Activated CD8-positive, alpha-beta T cell treated with anti-CD3 and anti-CD28 coated beads for 36 hours (primary cell): ENCODE data around the gene DUSP22. TPM values are rescaled to one million over a fixed set of nuclear protein-coding genes. Genes with fewer than 3 reads are reported as not detected.

ENCODE experiments used
- ATAC-seq: fragments of 200-7000 bp; cut with Tn5 transposase; one replicate; pipeline ENCODE4 v1.10.0; 2021; ENCODE audit warnings: mild to moderate bottlenecking, moderate library complexity
- CTCF ChIA-PET: fragments of 350-600 bp; sonication (Branson Sonifier 250); formaldehyde crosslinking; loops from one replicate; lab custom pipeline; 2021; ENCODE audit warnings: antibody characterized with exemption; lab: Charles Lee
- POLR2A ChIA-PET: fragments of 350-600 bp; sonication (Branson Sonifier 250); formaldehyde crosslinking; loops from one replicate; lab custom pipeline; 2021; ENCODE audit warnings: antibody characterized with exemption; lab: Charles Lee
- DNase-seq: peaks from one replicate; pipeline ENCODE4 v3.0.0-alpha.2; 2020
- H3K27ac Mint-ChIP-seq: one replicate; pipeline ENCODE4 v1.8.0; 2021; ENCODE audit warnings: mild to moderate bottlenecking, mixed read lengths
- H3K27me3 Mint-ChIP-seq: one replicate; pipeline ENCODE4 v1.8.0; 2021; ENCODE audit warnings: mixed read lengths
- H3K36me3 Mint-ChIP-seq: one replicate; pipeline ENCODE4 v1.8.0; 2021; ENCODE audit warnings: low read depth, mixed read lengths
- H3K4me1 Mint-ChIP-seq: one replicate; pipeline ENCODE4 v1.8.0; 2021; ENCODE audit warnings: low read depth, mixed read lengths
- H3K4me3 Mint-ChIP-seq: one replicate; pipeline ENCODE4 v1.8.0; 2021; ENCODE audit warnings: mild to moderate bottlenecking, moderate library complexity, mixed read lengths
- H3K9me3 Mint-ChIP-seq: one replicate; pipeline ENCODE4 v1.8.0; 2021; ENCODE audit warnings: mixed read lengths
- intact Hi-C: fragments of 100-400 bp; cut with micrococcal nuclease; formaldehyde crosslinking; loops from one replicate; pipeline ENCODE4 v1.10.0; 2022
- total RNA-seq, 2 experiments: library from RNA; stranded (reverse); gene quantifications; one replicate each; pipeline ENCODE4 v1.2.3, GENCODE V29; 2021
- TF ChIP-seq, protein P1 (sequence below): fragments of 200-600 bp; IDR thresholded peaks from one replicate; pipeline ENCODE4 v1.8.0; 2022; ENCODE audit warnings: antibody characterized with exemption, mild to moderate bottlenecking

The DUSP22 gene
- total RNA-seq, 2 experiments from 2014 or later: 32.5 to 34.2 TPM

DNA sequence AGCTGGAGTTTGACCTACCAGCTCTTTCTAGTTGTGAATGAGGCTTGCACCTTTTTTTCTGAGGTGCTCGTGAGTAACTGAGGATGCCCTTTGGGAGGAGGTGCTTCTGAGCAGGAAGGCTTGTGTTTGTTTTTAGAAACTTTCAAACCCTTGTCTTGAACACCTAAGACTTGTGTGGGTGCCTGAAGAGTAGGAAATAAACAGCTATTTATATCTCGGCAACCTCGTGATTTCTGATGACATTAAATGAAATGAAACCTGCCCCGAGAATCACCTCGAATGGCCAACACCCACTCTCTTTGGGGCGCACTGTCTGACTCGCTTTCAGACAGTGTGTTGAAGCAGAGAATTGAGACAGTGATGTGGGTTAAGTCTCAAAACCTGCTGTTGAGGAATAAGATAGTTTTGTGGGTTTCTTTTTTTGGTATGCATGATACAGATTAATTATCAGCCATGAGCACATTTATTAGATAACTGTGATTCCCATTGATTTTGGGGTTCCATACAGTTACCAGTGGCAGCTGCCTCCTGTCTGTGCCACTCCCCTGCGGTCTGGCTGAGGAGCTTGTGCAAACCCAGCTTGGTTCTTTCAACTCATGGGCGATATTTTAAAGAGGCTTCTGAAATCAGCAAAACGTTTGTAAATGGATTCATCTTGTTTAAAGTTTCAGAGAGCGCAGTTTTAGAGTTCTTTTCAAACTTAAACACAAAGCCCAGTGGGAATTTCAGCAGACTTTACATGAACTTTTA, 107.7 kb downstream of the DUSP22 start:
- Mint-ChIP-seq H3K9me3 (no peaks in the 10 kb centered on the region), H3K4me3 (peak overlapping the region; percentile 64), H3K27ac (peak overlapping the region; percentile 88), H3K36me3 (peaks cover 92% of the 10 kb centered on the region), H3K27me3 (no peaks in the 10 kb centered on the region), H3K4me1 (peaks cover 91% of the 10 kb centered on the region)
- ChIA-PET POLR2A (interaction anchor here (0.7 to 34.4 kb wide), 18 partner anchors 1 to 210 kb away, joined by 3 to 888 read pairs (median 4); partner anchors contain the start of gene IRF4), CTCF (interaction anchor here (0.9 to 3.8 kb wide), 9 partner anchors 9 to 210 kb away, joined by 3 to 20 read pairs (median 4); no protein-coding TSS in a partner anchor)
- DNase-seq (peak; percentile 84), ATAC-seq (peak; percentile 48)
- TF ChIP-seq, protein P1, sequence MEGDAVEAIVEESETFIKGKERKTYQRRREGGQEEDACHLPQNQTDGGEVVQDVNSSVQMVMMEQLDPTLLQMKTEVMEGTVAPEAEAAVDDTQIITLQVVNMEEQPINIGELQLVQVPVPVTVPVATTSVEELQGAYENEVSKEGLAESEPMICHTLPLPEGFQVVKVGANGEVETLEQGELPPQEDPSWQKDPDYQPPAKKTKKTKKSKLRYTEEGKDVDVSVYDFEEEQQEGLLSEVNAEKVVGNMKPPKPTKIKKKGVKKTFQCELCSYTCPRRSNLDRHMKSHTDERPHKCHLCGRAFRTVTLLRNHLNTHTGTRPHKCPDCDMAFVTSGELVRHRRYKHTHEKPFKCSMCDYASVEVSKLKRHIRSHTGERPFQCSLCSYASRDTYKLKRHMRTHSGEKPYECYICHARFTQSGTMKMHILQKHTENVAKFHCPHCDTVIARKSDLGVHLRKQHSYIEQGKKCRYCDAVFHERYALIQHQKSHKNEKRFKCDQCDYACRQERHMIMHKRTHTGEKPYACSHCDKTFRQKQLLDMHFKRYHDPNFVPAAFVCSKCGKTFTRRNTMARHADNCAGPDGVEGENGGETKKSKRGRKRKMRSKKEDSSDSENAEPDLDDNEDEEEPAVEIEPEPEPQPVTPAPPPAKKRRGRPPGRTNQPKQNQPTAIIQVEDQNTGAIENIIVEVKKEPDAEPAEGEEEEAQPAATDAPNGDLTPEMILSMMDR: no peak
- intact Hi-C loops: loop anchor here (5.0 kb wide), 4 partner anchors 32 to 107 kb away; no protein-coding TSS in a partner anchor

GRCh38 chr6:400815-401214, 108.5 kb downstream of the DUSP22 start:
- H3K9me3 Mint-ChIP-seq: no peaks in the 10 kb centered on the region
- H3K4me1 Mint-ChIP-seq: peaks cover 90% of the 10 kb centered on the region
- ATAC-seq: no peak
- POLR2A ChIA-PET: interaction anchor here (0.7 to 34.4 kb wide), 11 partner anchors 0 to 148 kb away, joined by 3 to 888 read pairs (median 4); partner anchors contain the start of gene IRF4
- intact Hi-C loops: loop anchor here (5.0 kb wide), 3 partner anchors 46 to 106 kb away; no protein-coding TSS in a partner anchor
- H3K36me3 Mint-ChIP-seq: peaks cover 91% of the 10 kb centered on the region
- DNase-seq: no peak
- H3K27me3 Mint-ChIP-seq: no peaks in the 10 kb centered on the region
- H3K4me3 Mint-ChIP-seq: peak overlapping the region; percentile 70
- peak overlapping the region; percentile 90 for H3K27ac Mint-ChIP-seq
- TF ChIP-seq, protein P1: no peak
- CTCF ChIA-PET: interaction anchor here (1.4 to 1.6 kb wide), 2 partner anchors 11 to 157 kb away, joined by 5 to 6 read pairs; no protein-coding TSS in a partner anchor

Other genes starting within 250 kb of the DUSP22 start
- gene IRF4, start 99.3 kb downstream of the DUSP22 start, total RNA-seq: 100 to 1,000 TPM; 409 to 439 TPM